GM12874 (cell line): ENCODE measurements around the gene CTTNBP2.

ENCODE experiments used
- TF ChIP-seq, protein P1 (sequence below): IDR thresholded peaks from 2 replicates; pipeline ENCODE4 v1.5.1; 2011; ENCODE audit warnings: low read depth, mild to moderate bottlenecking, control low read depth, low read length, moderate library complexity; ENCODE audit not compliant: insufficient read depth

CTTNBP2 gene

DNA sequence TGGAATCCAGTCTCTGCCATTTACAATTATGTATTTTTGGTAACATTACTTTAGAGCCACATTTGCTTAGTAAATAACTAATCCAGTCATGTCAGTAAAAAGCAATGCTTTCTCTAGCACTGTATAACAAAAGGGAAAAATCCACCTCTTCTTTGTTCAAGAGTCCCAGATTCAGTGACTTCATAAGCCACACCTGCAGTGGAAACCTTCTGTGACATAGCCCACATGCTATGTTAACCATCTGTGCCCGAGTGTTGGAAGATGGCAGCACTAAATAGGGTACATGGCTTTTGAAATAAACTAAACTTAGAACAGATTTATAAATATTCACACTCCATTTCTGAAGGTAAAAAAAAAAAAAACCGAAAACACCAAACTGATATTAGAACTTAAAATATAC, 83.0 kb downstream of the CTTNBP2 start:
- TF ChIP-seq, protein P1, sequence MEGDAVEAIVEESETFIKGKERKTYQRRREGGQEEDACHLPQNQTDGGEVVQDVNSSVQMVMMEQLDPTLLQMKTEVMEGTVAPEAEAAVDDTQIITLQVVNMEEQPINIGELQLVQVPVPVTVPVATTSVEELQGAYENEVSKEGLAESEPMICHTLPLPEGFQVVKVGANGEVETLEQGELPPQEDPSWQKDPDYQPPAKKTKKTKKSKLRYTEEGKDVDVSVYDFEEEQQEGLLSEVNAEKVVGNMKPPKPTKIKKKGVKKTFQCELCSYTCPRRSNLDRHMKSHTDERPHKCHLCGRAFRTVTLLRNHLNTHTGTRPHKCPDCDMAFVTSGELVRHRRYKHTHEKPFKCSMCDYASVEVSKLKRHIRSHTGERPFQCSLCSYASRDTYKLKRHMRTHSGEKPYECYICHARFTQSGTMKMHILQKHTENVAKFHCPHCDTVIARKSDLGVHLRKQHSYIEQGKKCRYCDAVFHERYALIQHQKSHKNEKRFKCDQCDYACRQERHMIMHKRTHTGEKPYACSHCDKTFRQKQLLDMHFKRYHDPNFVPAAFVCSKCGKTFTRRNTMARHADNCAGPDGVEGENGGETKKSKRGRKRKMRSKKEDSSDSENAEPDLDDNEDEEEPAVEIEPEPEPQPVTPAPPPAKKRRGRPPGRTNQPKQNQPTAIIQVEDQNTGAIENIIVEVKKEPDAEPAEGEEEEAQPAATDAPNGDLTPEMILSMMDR: no peak

DNA sequence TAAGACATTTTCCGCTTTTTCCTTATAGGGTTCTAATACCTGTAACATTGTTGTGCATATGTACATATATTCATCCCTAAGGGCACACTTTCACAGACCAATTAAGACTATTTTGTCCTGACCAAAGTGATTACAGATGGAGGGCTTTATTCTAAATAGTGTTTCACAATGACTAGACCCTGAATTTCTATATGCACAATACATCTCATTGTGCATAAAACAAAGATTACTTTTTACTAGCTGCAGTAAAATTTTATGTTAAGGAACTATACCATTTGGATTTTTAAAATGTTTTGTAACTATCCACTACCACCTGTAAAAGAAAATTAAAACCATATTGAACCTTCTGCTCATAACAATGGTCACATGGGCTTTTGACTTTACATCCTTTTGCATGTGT, 87.8 kb downstream of the CTTNBP2 start:
- TF ChIP-seq, protein P1: no peak

DNA sequence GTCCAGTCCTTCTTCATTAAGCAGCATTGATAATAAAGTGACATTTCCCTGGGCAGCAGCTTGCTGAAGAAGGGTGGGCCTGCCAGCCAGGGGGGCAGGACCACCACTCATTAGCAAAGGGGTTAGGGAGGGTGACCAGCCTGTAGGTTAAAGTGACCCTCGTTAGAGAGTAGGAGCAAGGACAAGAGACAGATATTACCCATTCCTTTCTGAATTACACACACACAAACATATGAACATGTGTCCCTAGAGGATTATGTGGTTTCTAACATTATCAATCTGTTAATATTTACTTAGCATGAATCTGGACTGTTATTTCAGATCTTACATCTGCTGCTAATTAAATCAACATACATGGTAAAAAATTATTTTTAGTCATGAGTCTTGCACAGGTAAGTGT, 88.9 kb downstream of the CTTNBP2 start:
- TF ChIP-seq, protein P1: no peak

- TF ChIP-seq, protein P1: no peak
These were observed 90.5 kb downstream of the CTTNBP2 start for GRCh38 chr7:117782761-117783160.

- TF ChIP-seq, protein P1: no peak
These were observed 91.5 kb downstream of the CTTNBP2 start for GRCh38 chr7:117781707-117782106.

DNA sequence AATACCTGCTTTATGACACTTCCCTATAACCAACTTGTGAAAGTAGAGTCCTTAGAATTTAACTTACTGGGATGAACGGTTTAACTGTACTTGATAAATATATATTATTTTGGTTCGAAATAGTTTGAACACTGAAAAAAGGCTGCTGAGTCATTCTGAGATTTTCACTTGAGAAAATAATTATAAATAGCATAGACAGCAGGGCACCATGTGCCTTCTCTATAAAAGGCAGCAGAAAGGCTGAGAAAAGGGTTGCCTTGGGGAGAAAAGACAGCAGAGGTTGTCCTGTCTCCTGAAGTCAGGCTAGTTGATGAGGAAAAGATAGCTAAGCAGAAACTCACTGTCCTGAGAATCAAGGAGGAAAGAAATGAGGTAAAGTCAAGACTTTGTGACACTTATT, 92.4 kb downstream of the CTTNBP2 start:
- TF ChIP-seq, protein P1: no peak

GRCh38 chr7:117777335-117778142, 95.7 kb downstream of the CTTNBP2 start:
- TF ChIP-seq, protein P1: no peak
